ENCODE measurements around the gene LRP1. TPM values are rescaled to one million over a fixed set of nuclear protein-coding genes. Genes with fewer than 3 reads are reported as not detected.

Gene LRP1
- total and polyA plus RNA-seq, 2 experiments from 2014 or later = 26.6 to 145 TPM

DNA sequence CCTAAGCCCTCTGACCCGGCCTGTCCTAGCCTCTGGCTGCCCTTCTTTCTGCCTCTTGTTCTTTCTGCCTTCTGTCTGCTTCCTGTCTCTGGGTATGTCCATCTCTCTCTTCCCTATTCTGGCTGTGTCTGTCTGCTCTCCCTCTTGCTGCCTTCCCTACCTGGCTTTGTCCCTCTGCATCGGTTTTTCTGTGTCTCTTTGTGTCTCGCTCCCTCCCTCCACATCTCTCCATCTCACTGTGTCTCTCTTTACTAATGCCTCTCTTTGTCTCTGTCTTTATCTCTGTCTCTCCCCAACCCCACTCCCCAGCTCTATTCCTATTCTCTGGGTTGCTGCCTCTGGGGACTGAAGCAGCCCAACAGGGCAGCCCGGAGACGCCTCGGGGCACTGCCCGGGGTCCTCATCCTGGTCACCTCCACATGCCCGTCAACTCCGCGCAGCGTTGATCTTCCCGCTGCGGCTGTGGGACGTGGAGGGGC is 111.3 kb downstream of the LRP1 start (continued):
- TF ChIP-seq, protein P1, sequence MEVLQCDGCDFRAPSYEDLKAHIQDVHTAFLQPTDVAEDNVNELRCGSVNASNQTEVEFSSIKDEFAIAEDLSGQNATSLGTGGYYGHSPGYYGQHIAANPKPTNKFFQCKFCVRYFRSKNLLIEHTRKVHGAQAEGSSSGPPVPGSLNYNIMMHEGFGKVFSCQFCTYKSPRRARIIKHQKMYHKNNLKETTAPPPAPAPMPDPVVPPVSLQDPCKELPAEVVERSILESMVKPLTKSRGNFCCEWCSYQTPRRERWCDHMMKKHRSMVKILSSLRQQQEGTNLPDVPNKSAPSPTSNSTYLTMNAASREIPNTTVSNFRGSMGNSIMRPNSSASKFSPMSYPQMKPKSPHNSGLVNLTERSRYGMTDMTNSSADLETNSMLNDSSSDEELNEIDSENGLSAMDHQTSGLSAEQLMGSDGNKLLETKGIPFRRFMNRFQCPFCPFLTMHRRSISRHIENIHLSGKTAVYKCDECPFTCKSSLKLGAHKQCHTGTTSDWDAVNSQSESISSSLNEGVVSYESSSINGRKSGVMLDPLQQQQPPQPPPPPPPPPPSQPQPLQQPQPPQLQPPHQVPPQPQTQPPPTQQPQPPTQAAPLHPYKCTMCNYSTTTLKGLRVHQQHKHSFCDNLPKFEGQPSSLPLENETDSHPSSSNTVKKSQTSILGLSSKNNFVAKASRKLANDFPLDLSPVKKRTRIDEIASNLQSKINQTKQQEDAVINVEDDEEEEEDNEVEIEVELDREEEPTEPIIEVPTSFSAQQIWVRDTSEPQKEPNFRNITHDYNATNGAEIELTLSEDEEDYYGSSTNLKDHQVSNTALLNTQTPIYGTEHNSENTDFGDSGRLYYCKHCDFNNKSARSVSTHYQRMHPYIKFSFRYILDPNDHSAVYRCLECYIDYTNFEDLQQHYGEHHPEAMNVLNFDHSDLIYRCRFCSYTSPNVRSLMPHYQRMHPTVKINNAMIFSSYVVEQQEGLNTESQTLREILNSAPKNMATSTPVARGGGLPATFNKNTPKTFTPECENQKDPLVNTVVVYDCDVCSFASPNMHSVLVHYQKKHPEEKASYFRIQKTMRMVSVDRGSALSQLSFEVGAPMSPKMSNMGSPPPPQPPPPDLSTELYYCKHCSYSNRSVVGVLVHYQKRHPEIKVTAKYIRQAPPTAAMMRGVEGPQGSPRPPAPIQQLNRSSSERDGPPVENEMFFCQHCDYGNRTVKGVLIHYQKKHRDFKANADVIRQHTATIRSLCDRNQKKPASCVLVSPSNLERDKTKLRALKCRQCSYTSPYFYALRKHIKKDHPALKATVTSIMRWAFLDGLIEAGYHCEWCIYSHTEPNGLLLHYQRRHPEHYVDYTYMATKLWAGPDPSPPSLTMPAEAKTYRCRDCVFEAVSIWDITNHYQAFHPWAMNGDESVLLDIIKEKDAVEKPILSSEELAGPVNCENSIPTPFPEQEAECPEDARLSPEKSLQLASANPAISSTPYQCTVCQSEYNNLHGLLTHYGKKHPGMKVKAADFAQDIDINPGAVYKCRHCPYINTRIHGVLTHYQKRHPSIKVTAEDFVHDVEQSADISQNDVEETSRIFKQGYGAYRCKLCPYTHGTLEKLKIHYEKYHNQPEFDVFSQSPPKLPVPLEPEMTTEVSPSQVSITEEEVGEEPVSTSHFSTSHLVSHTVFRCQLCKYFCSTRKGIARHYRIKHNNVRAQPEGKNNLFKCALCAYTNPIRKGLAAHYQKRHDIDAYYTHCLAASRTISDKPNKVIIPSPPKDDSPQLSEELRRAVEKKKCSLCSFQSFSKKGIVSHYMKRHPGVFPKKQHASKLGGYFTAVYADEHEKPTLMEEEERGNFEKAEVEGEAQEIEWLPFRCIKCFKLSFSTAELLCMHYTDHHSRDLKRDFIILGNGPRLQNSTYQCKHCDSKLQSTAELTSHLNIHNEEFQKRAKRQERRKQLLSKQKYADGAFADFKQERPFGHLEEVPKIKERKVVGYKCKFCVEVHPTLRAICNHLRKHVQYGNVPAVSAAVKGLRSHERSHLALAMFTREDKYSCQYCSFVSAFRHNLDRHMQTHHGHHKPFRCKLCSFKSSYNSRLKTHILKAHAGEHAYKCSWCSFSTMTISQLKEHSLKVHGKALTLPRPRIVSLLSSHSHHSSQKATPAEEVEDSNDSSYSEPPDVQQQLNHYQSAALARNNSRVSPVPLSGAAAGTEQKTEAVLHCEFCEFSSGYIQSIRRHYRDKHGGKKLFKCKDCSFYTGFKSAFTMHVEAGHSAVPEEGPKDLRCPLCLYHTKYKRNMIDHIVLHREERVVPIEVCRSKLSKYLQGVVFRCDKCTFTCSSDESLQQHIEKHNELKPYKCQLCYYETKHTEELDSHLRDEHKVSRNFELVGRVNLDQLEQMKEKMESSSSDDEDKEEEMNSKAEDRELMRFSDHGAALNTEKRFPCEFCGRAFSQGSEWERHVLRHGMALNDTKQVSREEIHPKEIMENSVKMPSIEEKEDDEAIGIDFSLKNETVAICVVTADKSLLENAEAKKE (CRISPR knock-in tag; IDR thresholded peaks at IDR 0.05) = no peak

DNA sequence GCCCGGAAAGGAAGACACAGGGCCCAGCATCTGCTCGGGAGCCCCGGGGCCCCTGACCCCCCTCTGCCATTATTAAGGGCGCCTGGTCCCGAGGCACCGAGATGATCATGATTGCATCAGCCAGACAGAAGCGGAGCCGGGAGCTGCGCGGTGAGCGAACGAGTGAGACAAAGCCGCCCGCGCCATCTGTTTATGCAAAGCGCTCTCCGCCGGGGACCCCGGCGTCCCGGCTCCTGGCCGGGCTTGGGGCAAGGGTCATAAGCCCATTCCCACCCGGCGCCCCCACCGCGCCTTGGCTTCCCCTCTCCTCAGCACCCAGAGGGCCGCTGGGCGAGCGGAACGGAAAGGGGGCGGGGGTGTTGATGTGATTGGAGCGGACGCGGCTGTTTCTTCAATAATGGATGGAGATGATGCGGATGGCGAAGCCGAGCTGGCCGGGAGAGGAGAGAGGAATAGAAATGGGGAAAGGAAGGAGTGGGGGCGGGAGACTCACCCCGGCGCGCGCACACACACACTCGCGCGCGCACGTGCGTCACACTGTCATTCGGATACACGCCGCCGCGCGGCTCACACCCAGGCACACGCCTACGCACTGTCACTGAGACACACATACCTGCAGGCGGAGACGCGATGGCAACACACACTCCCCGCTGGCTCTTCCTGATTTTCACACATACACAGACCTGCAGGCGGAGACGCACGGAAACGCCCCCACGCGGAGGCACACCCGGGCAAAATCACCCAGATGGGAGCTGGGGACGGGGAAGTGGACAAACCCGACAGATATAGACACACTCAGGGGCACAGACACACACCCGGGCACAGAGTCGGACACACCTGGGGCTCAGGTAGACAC is 112.0 kb downstream of the LRP1 start:
- Histone ChIP-seq H3K27me3 (ENCODE audit: insufficient read depth) (peaks cover 89% of the 10 kb centered on the region), H3K9me2 (ENCODE audit: insufficient read depth) (no peaks in the 10 kb centered on the region), H3F3A (replicated peaks; ENCODE audit: low read depth) (peaks cover 16% of the 10 kb centered on the region), H3K4me2 (peak overlapping the region; percentile 99), H3K36me3 (ENCODE audit: insufficient read depth) (no peaks in the 10 kb centered on the region), H3K79me2 (replicated peaks; ENCODE audit: insufficient read depth) (no peaks in the 10 kb centered on the region), H3K27ac (ENCODE audit: low read depth) (no peak overlapping the region), H3K4me3 (peak overlapping the region; percentile 85), H3K4me1 (ENCODE audit: insufficient read depth) (peaks cover 48% of the 10 kb centered on the region), H2AFZ (peak overlapping the region; percentile 96), H4K20me1 (replicated peaks; ENCODE audit: insufficient read depth) (no peaks in the 10 kb centered on the region; the same call in 1 of the 2 replicates)
- H3K4me1 Mint-ChIP-seq = peaks cover 68% of the 10 kb centered on the region
- H3K9me3 Mint-ChIP-seq = no peaks in the 10 kb centered on the region; the same call in 2 of the 3 replicates
- peak overlapping the region; percentile 79 for H3K4me3 Mint-ChIP-seq
- H3K36me3 Mint-ChIP-seq (ENCODE audit: low read depth) = peaks cover 3% of the 10 kb centered on the region; the same call in 2 of the 3 replicates
- peak; percentile 67 for DNase-seq (ENCODE audit: low spot score)
- ATAC-seq = no peak
- H3K27me3 Mint-ChIP-seq (ENCODE audit: insufficient read depth, low read depth, poor library complexity) = peaks cover 93% of the 10 kb centered on the region
- no peak overlapping the region for H3K27ac Mint-ChIP-seq
- TF ChIP-seq, protein P2, sequence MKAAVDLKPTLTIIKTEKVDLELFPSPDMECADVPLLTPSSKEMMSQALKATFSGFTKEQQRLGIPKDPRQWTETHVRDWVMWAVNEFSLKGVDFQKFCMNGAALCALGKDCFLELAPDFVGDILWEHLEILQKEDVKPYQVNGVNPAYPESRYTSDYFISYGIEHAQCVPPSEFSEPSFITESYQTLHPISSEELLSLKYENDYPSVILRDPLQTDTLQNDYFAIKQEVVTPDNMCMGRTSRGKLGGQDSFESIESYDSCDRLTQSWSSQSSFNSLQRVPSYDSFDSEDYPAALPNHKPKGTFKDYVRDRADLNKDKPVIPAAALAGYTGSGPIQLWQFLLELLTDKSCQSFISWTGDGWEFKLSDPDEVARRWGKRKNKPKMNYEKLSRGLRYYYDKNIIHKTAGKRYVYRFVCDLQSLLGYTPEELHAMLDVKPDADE (IDR thresholded peaks at IDR 0.05) = no peak
- TF ChIP-seq CREB1 (CRISPR knock-in tag; IDR thresholded peaks at IDR 0.05; ENCODE audit: low read depth) (peak; percentile 39; the same call in 1 of the 2 replicates), POLR2AphosphoS5 (IDR thresholded peaks at IDR 0.05; ENCODE audit: low read depth) (peak; percentile 53)
- TF ChIP-seq, protein P3, sequence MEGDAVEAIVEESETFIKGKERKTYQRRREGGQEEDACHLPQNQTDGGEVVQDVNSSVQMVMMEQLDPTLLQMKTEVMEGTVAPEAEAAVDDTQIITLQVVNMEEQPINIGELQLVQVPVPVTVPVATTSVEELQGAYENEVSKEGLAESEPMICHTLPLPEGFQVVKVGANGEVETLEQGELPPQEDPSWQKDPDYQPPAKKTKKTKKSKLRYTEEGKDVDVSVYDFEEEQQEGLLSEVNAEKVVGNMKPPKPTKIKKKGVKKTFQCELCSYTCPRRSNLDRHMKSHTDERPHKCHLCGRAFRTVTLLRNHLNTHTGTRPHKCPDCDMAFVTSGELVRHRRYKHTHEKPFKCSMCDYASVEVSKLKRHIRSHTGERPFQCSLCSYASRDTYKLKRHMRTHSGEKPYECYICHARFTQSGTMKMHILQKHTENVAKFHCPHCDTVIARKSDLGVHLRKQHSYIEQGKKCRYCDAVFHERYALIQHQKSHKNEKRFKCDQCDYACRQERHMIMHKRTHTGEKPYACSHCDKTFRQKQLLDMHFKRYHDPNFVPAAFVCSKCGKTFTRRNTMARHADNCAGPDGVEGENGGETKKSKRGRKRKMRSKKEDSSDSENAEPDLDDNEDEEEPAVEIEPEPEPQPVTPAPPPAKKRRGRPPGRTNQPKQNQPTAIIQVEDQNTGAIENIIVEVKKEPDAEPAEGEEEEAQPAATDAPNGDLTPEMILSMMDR (conservative IDR thresholded peaks at IDR 0.05; ENCODE audit: low read depth in 2 of 2) = 0 out of 4 replicates have a peak, but pooled peaks of 1 of the 2 experiments have one; percentile 0
